ENCODE data around the gene MSMP.

DNA sequence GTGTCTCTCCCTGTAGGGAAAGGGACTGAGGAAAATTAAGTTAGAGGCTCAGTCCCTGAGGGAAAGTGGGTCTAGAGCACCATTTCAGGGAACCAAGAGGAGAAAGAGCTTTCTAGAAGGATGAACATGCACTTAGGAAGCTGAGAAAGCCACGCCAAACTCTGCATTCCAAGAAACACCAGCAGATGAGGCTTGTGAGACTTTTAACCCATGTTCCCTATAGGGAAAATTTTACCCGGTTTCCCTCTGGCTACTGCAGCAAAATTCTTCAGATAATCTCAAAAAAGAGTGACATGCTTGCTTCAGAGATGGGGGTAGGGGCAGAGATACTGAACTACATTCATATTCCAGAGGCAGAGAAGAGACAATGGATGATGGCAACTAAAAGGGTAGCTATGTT is 30.6 kb downstream of the MSMP start:
- TF ChIP-seq, protein P1, sequence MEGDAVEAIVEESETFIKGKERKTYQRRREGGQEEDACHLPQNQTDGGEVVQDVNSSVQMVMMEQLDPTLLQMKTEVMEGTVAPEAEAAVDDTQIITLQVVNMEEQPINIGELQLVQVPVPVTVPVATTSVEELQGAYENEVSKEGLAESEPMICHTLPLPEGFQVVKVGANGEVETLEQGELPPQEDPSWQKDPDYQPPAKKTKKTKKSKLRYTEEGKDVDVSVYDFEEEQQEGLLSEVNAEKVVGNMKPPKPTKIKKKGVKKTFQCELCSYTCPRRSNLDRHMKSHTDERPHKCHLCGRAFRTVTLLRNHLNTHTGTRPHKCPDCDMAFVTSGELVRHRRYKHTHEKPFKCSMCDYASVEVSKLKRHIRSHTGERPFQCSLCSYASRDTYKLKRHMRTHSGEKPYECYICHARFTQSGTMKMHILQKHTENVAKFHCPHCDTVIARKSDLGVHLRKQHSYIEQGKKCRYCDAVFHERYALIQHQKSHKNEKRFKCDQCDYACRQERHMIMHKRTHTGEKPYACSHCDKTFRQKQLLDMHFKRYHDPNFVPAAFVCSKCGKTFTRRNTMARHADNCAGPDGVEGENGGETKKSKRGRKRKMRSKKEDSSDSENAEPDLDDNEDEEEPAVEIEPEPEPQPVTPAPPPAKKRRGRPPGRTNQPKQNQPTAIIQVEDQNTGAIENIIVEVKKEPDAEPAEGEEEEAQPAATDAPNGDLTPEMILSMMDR (IDR thresholded peaks at IDR 0.05): no peak
- no peak for TF ChIP-seq POLR2AphosphoS5 (IDR thresholded peaks at IDR 0.05)
- TF ChIP-seq POLR2A (IDR thresholded peaks at IDR 0.05): no peak
- no peak for TF ChIP-seq EP300 (IDR thresholded peaks at IDR 0.05)
